ENCODE data around the gene AMY2A.
"Not testable (repeated sequence)": the region's sequence is repeated elsewhere in the genome, so short reads cannot be mapped to it uniquely, and the experiment has no call there.

AMY2A gene

DNA sequence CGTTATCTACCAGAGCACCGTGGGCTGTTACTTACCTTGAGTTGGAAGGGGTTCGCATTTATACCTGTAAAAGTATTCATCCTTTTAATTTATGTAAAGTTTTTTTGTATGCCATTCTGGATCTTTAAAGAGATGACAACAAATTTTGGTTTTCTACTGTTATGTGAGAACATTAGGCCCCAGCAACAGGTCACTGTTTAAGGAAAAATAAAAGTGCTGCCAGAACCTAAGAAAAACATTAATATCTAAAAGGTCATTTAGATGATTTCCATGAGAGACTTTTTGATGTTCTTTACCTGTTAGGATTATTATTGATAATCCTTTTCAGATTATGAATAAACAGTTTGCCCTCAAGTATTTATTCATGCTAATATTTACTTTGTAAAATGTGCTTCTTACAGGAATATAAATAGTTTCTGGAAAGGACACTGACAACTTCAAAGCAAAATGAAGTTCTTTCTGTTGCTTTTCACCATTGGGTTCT, at the start of gene AMY2A:
AMY2A (plus strand) TSS at position 434 of the 484 bp plus-strand sequence; CDS start at position 448, 14 bp downstream.
- DNase-seq, result not testable (repeated sequence)

DNA sequence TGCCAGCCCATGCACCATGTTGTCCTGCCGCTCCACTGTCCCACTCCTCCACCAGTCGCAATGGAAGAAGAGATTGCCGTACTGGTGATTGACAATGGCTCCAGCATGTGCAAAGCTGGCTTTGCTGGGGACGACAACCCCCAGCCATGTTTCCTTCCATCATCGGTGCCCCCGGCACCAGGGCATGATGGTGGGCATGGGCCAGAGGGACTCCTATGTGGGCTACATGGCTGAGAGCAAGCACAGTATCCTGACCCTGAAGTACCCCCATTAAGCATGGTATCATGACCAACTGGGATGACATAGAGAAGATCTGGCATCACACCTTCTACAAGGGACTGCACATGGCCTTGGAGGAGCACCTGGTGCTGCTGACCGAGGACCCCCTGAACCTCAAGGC, 47.7 kb upstream of the AMY2A start:
- DNase-seq, result no peak

DNA sequence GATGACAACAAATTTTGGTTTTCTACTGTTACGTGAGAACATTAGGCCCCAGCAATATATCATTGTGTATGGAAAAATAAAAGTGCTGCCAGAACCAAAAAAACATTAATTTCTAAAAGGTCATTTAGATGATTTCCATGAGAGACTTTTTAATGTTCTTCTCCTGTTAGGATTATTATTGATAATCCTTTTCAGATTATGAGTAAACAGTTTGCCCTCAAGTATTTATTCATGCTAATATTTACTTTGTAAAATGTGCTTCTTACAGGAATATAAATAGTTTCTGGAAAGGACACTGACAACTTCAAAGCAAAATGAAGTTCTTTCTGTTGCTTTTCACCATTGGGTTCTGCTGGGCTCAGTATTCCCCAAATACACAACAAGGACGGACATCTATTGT, 45.9 kb upstream of the AMY2A start, which contains the start of gene AMY2B:
AMY2B (plus strand) TSS at position 301 of the 400 bp plus-strand sequence; CDS start at position 315, 14 bp downstream.
- not testable (repeated sequence) for DNase-seq

DNA sequence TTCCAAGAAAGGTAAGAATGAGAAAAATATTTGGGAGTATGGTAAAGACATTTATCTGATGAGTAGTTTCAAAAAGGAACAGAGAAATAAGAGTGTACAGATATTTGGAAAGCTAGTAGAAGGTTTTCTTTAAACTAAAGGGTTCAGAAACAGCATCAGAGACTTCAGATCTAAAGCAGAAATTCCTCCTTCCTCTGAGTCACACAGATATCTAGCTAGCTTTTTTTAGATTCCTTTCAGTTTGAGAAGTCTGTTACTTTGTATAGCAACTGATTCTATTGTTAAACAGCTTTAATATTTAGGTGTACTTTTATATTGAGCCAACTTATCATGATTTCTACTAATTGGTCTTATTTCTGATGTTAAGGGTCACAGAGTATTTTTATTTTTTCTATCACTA, 41.2 kb upstream of the AMY2A start:
- no peak for DNase-seq

DNA sequence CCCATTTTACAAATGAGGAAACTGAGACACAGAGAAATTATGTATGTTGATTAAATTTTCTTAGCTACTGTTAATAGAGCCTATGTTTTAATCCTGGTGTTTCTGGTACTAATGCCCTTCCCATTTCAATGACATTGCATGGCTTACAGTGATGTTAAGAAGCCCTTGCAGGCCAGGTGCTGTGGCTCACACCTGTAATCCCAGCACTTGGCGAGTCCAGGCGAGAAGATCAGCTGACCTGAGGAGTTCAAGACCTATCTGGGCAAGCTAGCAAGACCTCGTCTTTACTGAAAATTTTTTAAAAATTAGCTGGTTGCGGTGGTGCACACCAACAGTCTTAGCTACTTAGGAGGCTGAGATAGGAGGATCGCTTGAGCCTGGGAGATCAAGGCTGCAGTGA, 40.4 kb upstream of the AMY2A start:
- not testable (repeated sequence) for DNase-seq

DNA sequence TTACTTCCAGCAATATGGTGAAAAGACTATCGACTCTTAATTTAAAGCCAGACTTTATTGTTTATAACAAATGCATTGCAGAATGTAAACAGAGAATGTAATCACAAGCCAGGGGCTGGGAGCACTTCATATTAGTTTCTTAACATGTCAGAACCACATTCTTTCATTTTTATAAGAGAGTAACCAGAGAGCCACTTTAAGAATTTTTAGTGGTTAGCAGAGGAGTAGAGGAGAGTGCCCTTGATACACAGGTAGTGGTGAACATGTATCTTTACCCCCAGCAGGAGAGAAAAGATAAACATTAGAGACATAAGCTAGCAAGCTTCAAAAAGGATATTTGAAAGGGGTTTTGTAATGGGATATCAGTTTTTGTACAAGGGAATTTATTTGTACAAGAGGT, 34.8 kb upstream of the AMY2A start:
- no peak for DNase-seq

DNA sequence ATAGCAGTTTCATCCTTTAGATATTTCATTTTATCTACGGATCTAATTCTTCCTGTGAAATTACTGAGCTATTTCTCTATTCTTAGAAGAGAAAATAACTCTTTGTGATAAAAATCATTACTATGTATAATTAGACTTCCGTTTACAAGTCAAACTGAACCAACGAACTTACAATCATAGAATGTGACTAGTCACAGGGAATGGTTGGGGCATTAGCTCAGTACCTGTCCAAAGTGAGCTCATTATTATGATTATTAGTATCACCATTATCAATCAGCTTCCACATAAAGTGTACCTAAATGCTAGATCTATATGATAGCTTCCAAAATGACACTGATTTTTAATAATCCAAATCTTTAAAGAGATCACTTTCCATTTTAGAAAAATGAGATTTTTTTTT, 33.3 kb upstream of the AMY2A start:
- no peak for DNase-seq

DNA sequence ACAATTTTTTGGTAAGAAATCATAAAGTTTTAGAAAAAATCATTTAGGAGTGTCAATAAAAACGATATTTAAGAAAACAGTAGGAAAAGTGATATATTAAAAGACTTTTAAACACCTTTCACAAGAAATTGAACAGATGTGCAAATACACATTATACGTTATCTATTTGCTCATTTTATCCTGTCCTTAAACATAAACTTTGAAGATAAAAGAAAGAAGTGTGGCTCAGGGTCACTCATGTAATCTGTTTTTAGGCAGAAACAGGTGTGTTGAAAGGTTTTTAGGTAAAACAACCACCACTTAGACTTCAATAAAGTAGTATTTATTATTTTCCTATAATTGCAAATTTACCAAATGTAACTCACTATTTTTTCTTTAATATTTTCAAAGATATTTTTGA, 32.7 kb upstream of the AMY2A start:
- no peak for DNase-seq

DNA sequence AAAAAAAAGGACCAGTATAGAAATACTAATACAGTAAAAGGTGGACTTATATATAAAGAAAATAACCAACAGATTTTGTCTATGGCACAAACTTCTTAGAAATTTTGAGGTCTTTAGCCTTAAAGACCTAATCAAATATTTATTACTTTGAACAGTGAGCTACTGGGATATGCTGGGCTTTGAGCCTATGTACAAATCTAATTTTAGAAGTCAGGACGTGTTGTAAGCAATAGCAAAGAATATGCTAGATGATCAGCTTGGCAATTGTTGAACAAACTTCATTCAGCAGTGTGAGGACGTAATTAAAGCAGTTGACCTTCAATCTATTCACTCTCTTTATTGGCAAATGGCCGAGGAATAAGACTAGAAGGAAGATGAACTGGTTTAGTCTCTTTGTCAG, 14.5 kb upstream of the AMY2A start:
- DNase-seq, result not testable (repeated sequence)

DNA sequence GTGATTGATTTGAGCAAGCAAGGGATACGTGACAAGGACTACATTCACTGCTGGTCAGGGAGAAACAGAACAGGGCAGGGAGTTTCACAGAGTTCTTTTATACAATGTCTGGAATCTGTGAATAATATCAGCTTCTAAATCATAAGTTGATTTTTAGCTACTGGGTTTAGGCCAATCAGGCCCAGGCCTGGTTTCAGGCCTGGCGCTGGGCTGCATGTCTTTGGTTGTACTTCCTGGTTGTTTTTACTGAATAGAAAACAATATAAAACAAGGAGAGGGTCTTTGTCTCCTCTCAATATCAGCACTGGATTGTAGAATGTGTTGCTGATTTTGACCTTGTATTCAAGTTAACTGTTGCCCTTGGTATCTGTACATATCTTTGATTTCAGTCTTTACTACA, 865 bp upstream of the AMY2A start:
- DNase-seq, result no peak

DNA sequence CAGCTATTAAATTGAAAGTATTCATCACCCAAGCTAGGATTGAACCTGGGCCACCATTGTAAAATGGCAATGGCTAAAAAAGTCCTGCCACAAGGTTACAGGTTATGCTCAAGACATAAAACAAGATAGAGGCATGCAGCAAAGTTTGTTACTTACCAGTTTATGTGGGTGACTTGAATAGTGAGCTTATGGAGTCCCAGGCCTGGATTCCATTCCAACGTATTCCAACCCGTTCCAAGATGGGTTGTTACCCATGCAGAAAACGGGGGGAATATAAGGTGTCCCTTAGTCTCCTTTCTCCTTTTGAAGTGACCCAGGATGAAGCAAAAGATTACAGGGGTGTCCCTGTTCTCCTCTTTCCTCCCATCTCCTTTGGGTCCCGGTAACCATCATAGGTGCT, 10.2 kb downstream of the AMY2A start:
- not testable (repeated sequence) for DNase-seq

DNA sequence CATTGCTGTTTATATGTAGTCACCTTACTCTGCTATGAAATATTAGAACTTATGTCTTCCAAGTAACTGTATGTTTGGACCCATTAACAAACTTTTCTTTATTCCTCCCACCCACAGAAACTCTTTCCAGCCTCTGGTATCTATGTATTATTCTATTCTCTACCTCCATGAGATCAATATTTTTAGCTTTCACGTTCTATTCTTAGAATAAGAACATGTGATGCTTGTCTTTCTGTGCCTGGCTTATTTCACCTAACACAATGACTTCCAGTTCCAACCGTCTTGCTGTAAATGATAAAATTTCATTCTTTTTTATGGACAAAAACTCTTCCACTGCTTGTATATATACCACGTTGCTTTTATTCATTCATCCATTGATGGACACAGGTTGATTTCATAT, 24.0 kb downstream of the AMY2A start:
- not testable (repeated sequence) for DNase-seq

DNA sequence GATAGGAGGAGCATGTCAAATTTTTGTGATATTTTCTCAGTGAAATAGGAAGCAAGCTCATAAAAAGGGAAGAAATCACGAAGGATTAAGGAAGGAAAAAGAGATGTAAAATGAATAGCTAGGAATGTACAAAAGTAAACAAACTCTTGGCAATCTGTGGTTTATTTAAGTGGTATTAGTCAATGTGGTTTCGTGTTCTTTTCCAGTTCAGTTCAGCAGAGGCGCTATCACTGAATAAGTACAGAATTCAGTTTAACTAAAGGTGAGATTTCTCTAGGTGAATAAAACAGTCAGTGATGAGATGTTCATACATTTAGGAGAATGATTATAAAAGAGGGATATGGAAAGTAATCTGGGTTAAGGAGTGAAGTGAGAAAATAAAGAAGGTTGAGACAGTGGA, 26.7 kb downstream of the AMY2A start:
- not testable (repeated sequence) for DNase-seq

DNA sequence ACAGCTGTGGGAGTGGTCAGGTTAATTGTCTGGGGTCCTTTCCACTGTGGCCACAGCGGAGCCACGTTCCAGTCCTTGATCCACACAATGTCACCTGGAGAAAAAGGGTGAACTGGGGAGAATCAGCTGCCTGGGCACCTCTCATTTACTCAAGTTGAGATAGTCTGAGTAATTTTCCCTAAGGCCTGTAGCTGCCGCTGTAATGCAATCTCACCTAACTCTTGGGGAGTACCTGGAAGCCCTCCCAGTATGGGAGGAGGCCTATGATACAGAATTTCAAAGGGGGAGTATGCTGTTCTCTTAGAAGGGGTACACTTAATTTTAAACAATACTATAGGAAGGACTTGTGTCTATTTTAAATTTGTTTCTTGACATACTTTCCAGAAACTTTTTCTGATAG, 33.1 kb downstream of the AMY2A start:
- DNase-seq, result not testable (repeated sequence)

DNA sequence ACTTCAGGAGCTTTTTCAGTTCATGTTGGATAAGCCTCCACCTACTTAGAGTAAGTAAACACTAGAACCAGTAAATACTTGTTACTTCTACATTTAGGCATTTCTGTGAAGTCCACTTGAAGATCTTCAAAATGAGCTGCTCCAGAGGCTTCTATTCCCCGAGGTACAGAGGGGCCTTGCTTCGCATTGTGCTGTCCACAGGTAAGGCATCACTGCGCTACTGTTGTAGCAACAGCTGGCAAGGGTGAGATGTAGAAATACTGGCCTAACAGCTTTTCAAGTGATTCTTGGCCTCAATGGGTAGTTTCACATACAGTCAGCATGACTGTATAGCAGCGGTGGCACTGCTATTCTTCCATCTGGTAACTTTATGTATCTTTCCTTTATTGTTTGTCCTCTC, 33.7 kb downstream of the AMY2A start:
- not testable (repeated sequence) for DNase-seq

DNA sequence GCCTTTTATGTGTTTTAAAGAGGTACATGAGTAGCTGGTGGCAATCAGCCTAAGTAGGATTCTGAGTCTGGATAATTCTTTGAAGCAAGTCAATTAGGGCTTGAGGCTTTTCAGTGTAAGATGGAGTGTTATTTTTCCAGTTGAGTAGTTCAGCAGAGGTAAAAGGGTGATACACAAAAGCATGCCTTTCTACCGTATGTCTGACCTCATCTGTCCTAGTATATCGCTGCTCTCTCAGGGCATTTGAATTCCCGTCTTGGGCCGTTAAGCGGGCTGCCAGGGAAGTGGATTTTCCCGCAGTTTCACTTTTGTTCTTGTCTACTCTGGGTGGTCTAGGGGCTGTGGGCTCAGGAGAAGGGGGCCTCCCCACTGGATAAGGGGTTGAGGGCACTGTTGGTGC, 36.9 kb downstream of the AMY2A start:
- DNase-seq, result not testable (repeated sequence)

DNA sequence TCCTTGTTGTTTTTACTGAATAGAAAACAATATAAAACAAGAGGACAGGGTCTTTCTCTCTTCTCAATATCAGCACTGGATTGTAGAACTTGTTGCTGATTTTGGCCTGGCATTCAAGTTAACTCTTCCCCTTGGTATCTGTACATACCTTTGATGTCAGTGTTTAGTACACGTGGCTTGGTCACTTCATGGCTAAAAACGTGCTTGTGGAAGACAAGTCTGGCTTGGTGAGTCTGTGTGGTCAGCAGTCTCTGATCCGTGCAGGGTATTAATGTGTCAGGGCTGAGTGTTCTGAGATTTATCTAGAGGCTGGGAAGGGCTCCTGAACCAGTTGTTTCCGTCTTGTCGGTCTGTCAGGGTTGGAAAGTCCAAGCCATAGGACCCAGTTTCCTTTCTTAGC, 38.2 kb downstream of the AMY2A start, which contains the start of gene AMY1A:
AMY1A (plus strand) TSS at position 301 of the 400 bp plus-strand sequence. CDS start 571 bp downstream, outside the sequence.
- DNase-seq, result not testable (repeated sequence)
